Transverse colon (tissue), 4 donors: Measurements from ENCODE around the gene CD300C. TPM values are rescaled to one million over a fixed set of nuclear protein-coding genes. Genes with fewer than 3 reads are reported as not detected.

Experiments used
- DNase-seq: peaks from one replicate; pipeline ENCODE4 v3.0.0-alpha.2; 2019
- H3K27ac ChIP-seq, 4 donors: fragments of 200-600 bp; sonication (generic); 2 replicates each; pipeline ENCODE4 v1.5.1; 2016 to 2018; ENCODE audit warnings: inconsistent platforms in 4 of 4
- H3K27me3 ChIP-seq: fragments of 200-600 bp; sonication (generic); 2 replicates; pipeline ENCODE4 v1.5.1; 2017; ENCODE audit warnings: inconsistent platforms
- H3K36me3 ChIP-seq, 4 donors: fragments of 200-600 bp; sonication (generic); 2 replicates each; pipeline ENCODE4 v1.5.1; 2017 to 2019; ENCODE audit warnings: inconsistent platforms in 4 of 4
- H3K4me1 ChIP-seq, 4 donors: fragments of 200-600 bp; sonication (generic); 2 replicates each; pipeline ENCODE4 v1.5.1; 2017 to 2020; ENCODE audit warnings: inconsistent platforms in 4 of 4
- H3K4me3 ChIP-seq, 4 donors: fragments of 200-600 bp; sonication (generic); 1 replicate in 1 of 4; 2 replicates in 3 of 4; pipeline versions ENCODE4 v1.5.1 to v1.6.1; 2017 to 2019; ENCODE audit warnings: inconsistent platforms in 4 of 4
- H3K9me3 ChIP-seq, 2 donors: fragments of 200-600 bp; sonication (generic); 2 replicates each; pipeline ENCODE4 v1.5.1; 2017 to 2019; ENCODE audit warnings: inconsistent platforms in 2 of 2
- CTCF ChIP-seq, 5 experiments: fragments of 200-600 bp in 3 of 5; fragments of 450-650 bp in 2 of 5; sonication (generic) in 3 of 5; IDR thresholded peaks; 1 replicate in 2 of 5; 2 replicates in 3 of 5; pipeline ENCODE4 v1.5.1; 2016 to 2017; ENCODE audit warnings: antibody characterized with exemption in 5 of 5, inconsistent platforms in 3 of 5, mild to moderate bottlenecking in 2 of 5, moderate library complexity in 1 of 5
- EP300 ChIP-seq: sonication (generic); formaldehyde crosslinking; IDR thresholded peaks from one replicate; pipeline ENCODE4 v1.6.1; 2017; ENCODE audit warnings: antibody characterized with exemption, low read depth
- POLR2A ChIP-seq: fragments of 450-650 bp; IDR thresholded peaks from one replicate; pipeline ENCODE4 v1.6.1; 2016; ENCODE audit warnings: antibody characterized with exemption, mild to moderate bottlenecking, moderate library complexity
- POLR2AphosphoS5 ChIP-seq, 3 donors: sonication (generic); formaldehyde crosslinking; IDR thresholded peaks; one replicate each; pipeline ENCODE4 v1.6.1; 2016; ENCODE audit warnings: antibody characterized with exemption in 3 of 3
- WGBS, 2 donors: methylation state at CpG; one replicate each; pipeline ENCODE4 v1.1.5; 2018; ENCODE audit warnings: low coverage in 1 of 2; 5-methylcytosine and 5-hydroxymethylcytosine counted together
- in situ Hi-C, 4 donors: fragments of 200-750 bp; cut with MboI; loops; one replicate each; pipeline versions ENCODE4 v1.15.0 to v1.15.1; 2017; ENCODE audit warnings: low sequenced_read_pairs in 3 of 4, low pct_ligation_motif_present in 1 of 4, low pct_unique_long_range_greater_than_20kb in 1 of 4
- intact Hi-C: fragments of 100-400 bp; cut with DNase I; formaldehyde crosslinking; loops from one replicate; pipeline ENCODE4 v1.15.1; 2023; ENCODE audit warnings: low total_unique reads
- total RNA-seq, 4 donors: library from RNA; depleted of rRNA; stranded (reverse); fragments of >200 nt; gene quantifications; one replicate each; pipeline ENCODE4 v1.1.0, GENCODE V29; 2016

CD300C gene
- total RNA-seq, 4 donors from 2014 or later, result 0.27 to 5.2 (median 0.32) TPM; not detected in 1

GRCh38 chr17:74585711-74586110 is 39.8 kb upstream of the CD300C start:
- Histone ChIP-seq H3K36me3 (no peaks in the 10 kb centered on the region), H3K27me3 (no peaks in the 10 kb centered on the region), H3K4me1 (no peaks in the 10 kb centered on the region), H3K9me3 (no peaks in the 10 kb centered on the region), H3K27ac (no peak overlapping the region), H3K4me3 (no peak overlapping the region)
- no peak for DNase-seq
- in situ Hi-C loops, result no loop called here
- TF ChIP-seq POLR2A (no peak), CTCF (IDR thresholded peaks at IDR 0.05) (no peak), POLR2AphosphoS5 (IDR thresholded peaks at IDR 0.05) (no peak), EP300 (no peak)
- WGBS, 2 donors, result 70 to 82% methylated on average over 2 to 5 of the region's 5 CpGs
- intact Hi-C loops, result no loop called here

GRCh38 chr17:74584292-74585060 is 38.6 kb upstream of the CD300C start:
- Histone ChIP-seq H3K4me1 (no peaks in the 10 kb centered on the region), H3K4me3 (no peak overlapping the region), H3K27me3 (no peaks in the 10 kb centered on the region), H3K36me3 (no peaks in the 10 kb centered on the region), H3K27ac (no peak overlapping the region), H3K9me3 (no peaks in the 10 kb centered on the region)
- no peak for DNase-seq
- TF ChIP-seq EP300 (no peak), POLR2AphosphoS5 (IDR thresholded peaks at IDR 0.05) (no peak), CTCF (IDR thresholded peaks at IDR 0.05) (no peak), POLR2A (no peak)
- intact Hi-C loops (no loop called here), in situ Hi-C loops (no loop called here)
- WGBS, 2 donors, result 56 to 63% methylated on average over 13 to 14 of the region's 14 CpGs

- WGBS, 2 donors, result 77% methylated on average over 10 of the region's 10 CpGs; no CpG with 5 or more reads in 1 of the 2 donors
- in situ Hi-C loops, result no loop called here
- no peak for TF ChIP-seq POLR2A
- no peak for TF ChIP-seq EP300
- TF ChIP-seq POLR2AphosphoS5 (IDR thresholded peaks at IDR 0.05), result no peak
- no peak for TF ChIP-seq CTCF (IDR thresholded peaks at IDR 0.05)
- no peaks in the 10 kb centered on the region for H3K9me3 ChIP-seq
- no peak overlapping the region for H3K4me3 ChIP-seq
- no peaks in the 10 kb centered on the region for H3K4me1 ChIP-seq
- no peak overlapping the region for H3K27ac ChIP-seq
- no peaks in the 10 kb centered on the region for H3K36me3 ChIP-seq
- DNase-seq, result no peak
- intact Hi-C loops, result no loop called here
- no peaks in the 10 kb centered on the region for H3K27me3 ChIP-seq
Observed at GRCh38 chr17:74582633-74583032, 36.7 kb upstream of the CD300C start.

- 64% methylated on average over 7 of the region's 7 CpGs; no CpG with 5 or more reads in 1 of the 2 donors for WGBS, 2 donors
- no peaks in the 10 kb centered on the region for H3K9me3 ChIP-seq
- no peak overlapping the region for H3K27ac ChIP-seq
- H3K36me3 ChIP-seq, result no peaks in the 10 kb centered on the region
- in situ Hi-C loops, result no loop called here
- TF ChIP-seq CTCF (IDR thresholded peaks at IDR 0.05) (no peak), EP300 (no peak), POLR2A (no peak), POLR2AphosphoS5 (IDR thresholded peaks at IDR 0.05) (no peak)
- DNase-seq, result no peak
- intact Hi-C loops, result no loop called here
- H3K4me3 ChIP-seq, result no peak overlapping the region
- H3K27me3 ChIP-seq, result no peaks in the 10 kb centered on the region
- no peaks in the 10 kb centered on the region for H3K4me1 ChIP-seq
Observed at GRCh38 chr17:74579900-74580299, 34.0 kb upstream of the CD300C start.
